ENCODE data around the gene ZC3HAV1.

ZC3HAV1 gene

DNA sequence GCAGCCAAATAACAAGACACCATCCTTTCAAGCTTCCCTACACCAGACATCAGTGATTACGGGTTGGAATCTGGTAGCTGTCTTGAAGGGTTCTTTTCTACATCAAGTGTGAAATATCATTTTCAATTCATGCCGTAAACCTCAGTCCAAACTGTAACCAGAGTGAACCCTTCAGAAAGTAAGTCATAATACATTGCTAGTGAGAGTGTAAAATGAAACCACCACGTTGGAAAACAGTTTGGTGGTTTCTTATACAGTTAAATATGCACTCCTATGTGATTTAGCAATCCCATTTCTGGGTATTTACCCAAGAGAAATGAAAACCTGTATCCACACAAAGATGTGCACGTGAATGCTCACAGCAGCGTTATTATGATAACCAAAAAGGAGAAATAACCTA lies 48.1 kb downstream of the ZC3HAV1 start:
- no peak for DNase-seq (ENCODE audit: low read depth in 1 of 2, low spot score in 1 of 2)

DNA sequence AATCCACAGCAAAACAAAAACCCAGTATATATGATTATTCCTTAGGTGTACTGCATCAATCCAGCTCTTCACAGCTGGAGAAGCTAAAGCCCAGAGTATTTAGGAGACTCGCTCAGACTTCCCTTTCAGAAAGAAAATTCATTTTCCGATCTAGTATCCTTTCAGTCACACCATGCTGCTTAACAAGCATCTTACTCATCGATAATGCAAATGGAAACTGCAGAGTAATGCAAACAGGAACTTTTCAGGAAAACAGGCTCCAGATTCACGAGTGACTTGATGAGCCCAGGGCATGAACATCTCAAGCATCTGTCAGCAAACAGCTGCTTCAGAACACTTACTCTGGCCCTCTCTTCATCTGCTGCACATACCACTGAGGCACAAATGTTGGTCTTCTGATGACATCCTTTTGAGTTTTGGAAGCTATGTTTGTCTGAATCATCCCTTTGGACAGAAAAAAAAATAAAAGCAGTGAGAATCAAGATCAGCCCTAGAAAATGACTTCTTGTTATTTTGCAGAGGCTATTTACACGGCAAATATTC lies 48.8 kb downstream of the ZC3HAV1 start:
- Histone ChIP-seq H3K27ac (replicated peaks) (no peak overlapping the region), H3K4me3 (replicated peaks; ENCODE audit: insufficient read depth, low read length) (no peak overlapping the region), H3K27me3 (ENCODE audit: insufficient read depth, poor library complexity, severe bottlenecking) (no peaks in the 10 kb centered on the region)
- DNase-seq (ENCODE audit: low read depth in 1 of 2, low spot score in 1 of 2): no peak
- no peak for TF ChIP-seq GABPA (IDR thresholded peaks at IDR 0.05; ENCODE audit: low read depth)
- no peak for TF ChIP-seq POLR2AphosphoS5 (IDR thresholded peaks at IDR 0.05; ENCODE audit: low read depth)
- TF ChIP-seq SPI1 (IDR thresholded peaks at IDR 0.05; ENCODE audit: borderline replicate concordance, low read depth): no peak
- TF ChIP-seq, protein P1, sequence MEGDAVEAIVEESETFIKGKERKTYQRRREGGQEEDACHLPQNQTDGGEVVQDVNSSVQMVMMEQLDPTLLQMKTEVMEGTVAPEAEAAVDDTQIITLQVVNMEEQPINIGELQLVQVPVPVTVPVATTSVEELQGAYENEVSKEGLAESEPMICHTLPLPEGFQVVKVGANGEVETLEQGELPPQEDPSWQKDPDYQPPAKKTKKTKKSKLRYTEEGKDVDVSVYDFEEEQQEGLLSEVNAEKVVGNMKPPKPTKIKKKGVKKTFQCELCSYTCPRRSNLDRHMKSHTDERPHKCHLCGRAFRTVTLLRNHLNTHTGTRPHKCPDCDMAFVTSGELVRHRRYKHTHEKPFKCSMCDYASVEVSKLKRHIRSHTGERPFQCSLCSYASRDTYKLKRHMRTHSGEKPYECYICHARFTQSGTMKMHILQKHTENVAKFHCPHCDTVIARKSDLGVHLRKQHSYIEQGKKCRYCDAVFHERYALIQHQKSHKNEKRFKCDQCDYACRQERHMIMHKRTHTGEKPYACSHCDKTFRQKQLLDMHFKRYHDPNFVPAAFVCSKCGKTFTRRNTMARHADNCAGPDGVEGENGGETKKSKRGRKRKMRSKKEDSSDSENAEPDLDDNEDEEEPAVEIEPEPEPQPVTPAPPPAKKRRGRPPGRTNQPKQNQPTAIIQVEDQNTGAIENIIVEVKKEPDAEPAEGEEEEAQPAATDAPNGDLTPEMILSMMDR (IDR thresholded peaks at IDR 0.05; ENCODE audit: insufficient read depth, low read length): no peak
- TF ChIP-seq, protein P2, sequence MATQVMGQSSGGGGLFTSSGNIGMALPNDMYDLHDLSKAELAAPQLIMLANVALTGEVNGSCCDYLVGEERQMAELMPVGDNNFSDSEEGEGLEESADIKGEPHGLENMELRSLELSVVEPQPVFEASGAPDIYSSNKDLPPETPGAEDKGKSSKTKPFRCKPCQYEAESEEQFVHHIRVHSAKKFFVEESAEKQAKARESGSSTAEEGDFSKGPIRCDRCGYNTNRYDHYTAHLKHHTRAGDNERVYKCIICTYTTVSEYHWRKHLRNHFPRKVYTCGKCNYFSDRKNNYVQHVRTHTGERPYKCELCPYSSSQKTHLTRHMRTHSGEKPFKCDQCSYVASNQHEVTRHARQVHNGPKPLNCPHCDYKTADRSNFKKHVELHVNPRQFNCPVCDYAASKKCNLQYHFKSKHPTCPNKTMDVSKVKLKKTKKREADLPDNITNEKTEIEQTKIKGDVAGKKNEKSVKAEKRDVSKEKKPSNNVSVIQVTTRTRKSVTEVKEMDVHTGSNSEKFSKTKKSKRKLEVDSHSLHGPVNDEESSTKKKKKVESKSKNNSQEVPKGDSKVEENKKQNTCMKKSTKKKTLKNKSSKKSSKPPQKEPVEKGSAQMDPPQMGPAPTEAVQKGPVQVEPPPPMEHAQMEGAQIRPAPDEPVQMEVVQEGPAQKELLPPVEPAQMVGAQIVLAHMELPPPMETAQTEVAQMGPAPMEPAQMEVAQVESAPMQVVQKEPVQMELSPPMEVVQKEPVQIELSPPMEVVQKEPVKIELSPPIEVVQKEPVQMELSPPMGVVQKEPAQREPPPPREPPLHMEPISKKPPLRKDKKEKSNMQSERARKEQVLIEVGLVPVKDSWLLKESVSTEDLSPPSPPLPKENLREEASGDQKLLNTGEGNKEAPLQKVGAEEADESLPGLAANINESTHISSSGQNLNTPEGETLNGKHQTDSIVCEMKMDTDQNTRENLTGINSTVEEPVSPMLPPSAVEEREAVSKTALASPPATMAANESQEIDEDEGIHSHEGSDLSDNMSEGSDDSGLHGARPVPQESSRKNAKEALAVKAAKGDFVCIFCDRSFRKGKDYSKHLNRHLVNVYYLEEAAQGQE (IDR thresholded peaks at IDR 0.05; ENCODE audit: insufficient replicate concordance, low read depth): no peak

More for the DNA sequence above, 48.1 kb downstream of the ZC3HAV1 start:
- Histone ChIP-seq H3K27ac (replicated peaks) (no peak overlapping the region), H3K27me3 (ENCODE audit: insufficient read depth, poor library complexity, severe bottlenecking) (no peaks in the 10 kb centered on the region), H3K4me3 (replicated peaks; ENCODE audit: insufficient read depth, low read length) (no peak overlapping the region)
- TF ChIP-seq, protein P2 (IDR thresholded peaks at IDR 0.05; ENCODE audit: insufficient replicate concordance, low read depth): no peak
- TF ChIP-seq POLR2AphosphoS5 (IDR thresholded peaks at IDR 0.05; ENCODE audit: low read depth) (no peak), SPI1 (IDR thresholded peaks at IDR 0.05; ENCODE audit: borderline replicate concordance, low read depth) (no peak), GABPA (IDR thresholded peaks at IDR 0.05; ENCODE audit: low read depth) (no peak)
- TF ChIP-seq, protein P1 (IDR thresholded peaks at IDR 0.05; ENCODE audit: insufficient read depth, low read length): no peak

DNA sequence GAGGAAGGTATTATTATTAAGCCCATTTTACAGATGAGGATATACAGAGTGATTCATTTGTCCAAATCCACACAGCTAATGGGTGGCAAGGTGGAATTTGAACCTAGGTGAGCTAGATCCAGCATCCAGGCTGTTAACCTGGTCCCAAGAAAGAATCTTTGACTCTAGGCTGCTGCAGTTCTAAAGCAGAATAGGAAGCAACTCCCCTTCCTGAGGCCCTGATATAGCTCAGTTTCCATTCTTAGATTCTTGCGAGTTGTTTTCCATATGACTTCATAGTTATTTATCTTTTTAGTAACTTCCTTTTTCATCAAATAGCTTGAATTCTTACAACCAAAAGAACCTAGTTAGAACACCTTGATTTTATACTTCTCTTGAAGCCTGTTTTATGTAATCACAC lies 49.6 kb downstream of the ZC3HAV1 start:
- Histone ChIP-seq H3K4me3 (replicated peaks; ENCODE audit: insufficient read depth, low read length) (no peak overlapping the region), H3K27ac (replicated peaks) (no peak overlapping the region), H3K27me3 (ENCODE audit: insufficient read depth, poor library complexity, severe bottlenecking) (no peaks in the 10 kb centered on the region)
- DNase-seq (ENCODE audit: low read depth in 1 of 2, low spot score in 1 of 2): no peak
- TF ChIP-seq POLR2AphosphoS5 (IDR thresholded peaks at IDR 0.05; ENCODE audit: low read depth) (no peak), SPI1 (IDR thresholded peaks at IDR 0.05; ENCODE audit: borderline replicate concordance, low read depth) (no peak), GABPA (IDR thresholded peaks at IDR 0.05; ENCODE audit: low read depth) (no peak)
- TF ChIP-seq, protein P1 (IDR thresholded peaks at IDR 0.05; ENCODE audit: insufficient read depth, low read length): no peak
- TF ChIP-seq, protein P2 (IDR thresholded peaks at IDR 0.05; ENCODE audit: insufficient replicate concordance, low read depth): no peak

Measured in HL-60 (cell line).